Panc1 (cell line): ENCODE results near the gene TMEM222. TPM values are rescaled to one million over a fixed set of nuclear protein-coding genes. Genes with fewer than 3 reads are reported as not detected.

Experiments used
- ATAC-seq: fragments of 200-7000 bp; cut with Tn5 transposase; 2 replicates; pipeline ENCODE4 v1.9.1; 2020; ENCODE audit warnings: mild to moderate bottlenecking, moderate library complexity
- BruUV-seq: library from RNA; stranded (reverse); fragments of 400-500 nt; replicated peaks from 2 replicates; lab custom pipeline; 2021; lab: Mats Ljungman, UMichigan
- CTCF ChIA-PET: fragments of 300-600 bp; sonication (Branson Sonifier 250); formaldehyde crosslinking; loops from one replicate; lab custom pipeline; 2022; ENCODE audit warnings: antibody characterized with exemption; lab: Charles Lee
- POLR2A ChIA-PET: fragments of 300-600 bp; sonication (Branson Sonifier 250); formaldehyde crosslinking; loops from one replicate; lab custom pipeline; 2022; ENCODE audit warnings: antibody characterized with exemption; lab: Charles Lee
- DNase-seq: peaks from one replicate; pipeline ENCODE4 v3.0.0-alpha.2; 2010; ENCODE audit warnings: low read depth, low spot score
- H3K27ac ChIP-seq: 2 replicates; pipeline ENCODE4 v1.5.1; 2011; ENCODE audit warnings: mild to moderate bottlenecking, low read length, inconsistent platforms
- H3K27me3 ChIP-seq: fragments of 200-500 bp; sonication (Bioruptor generic); 2 replicates; pipeline ENCODE4 v1.6.0; 2014; ENCODE audit warnings: low read length, inconsistent platforms; ENCODE audit not compliant: control insufficient read depth, insufficient read depth
- H3K36me3 ChIP-seq: fragments of 200-500 bp; sonication (Bioruptor generic); 2 replicates; pipeline ENCODE4 v1.5.1; 2014; ENCODE audit warnings: inconsistent platforms, mild to moderate bottlenecking, low read length, moderate library complexity; ENCODE audit not compliant: control insufficient read depth, insufficient read depth
- H3K4me1 ChIP-seq: 2 replicates; pipeline ENCODE4 v1.5.1; 2011; ENCODE audit warnings: inconsistent platforms, mild to moderate bottlenecking, low read length, moderate library complexity; ENCODE audit not compliant: control insufficient read depth, insufficient read depth
- H3K4me3 ChIP-seq, 2 experiments: 2 replicates each; pipeline ENCODE4 v1.5.1; 2011 to 2012; ENCODE audit warnings: low read depth in 2 of 2, low read length in 2 of 2, mild to moderate bottlenecking in 2 of 2, inconsistent platforms in 1 of 2, moderate library complexity in 1 of 2
- H3K9me3 ChIP-seq: fragments of 200-500 bp; sonication (Bioruptor generic); 2 replicates; pipeline ENCODE4 v1.5.1; 2014; ENCODE audit warnings: low read depth, mild to moderate bottlenecking, inconsistent platforms, low read length, moderate library complexity; ENCODE audit not compliant: control insufficient read depth, insufficient read depth
- CTCF ChIP-seq: fragments of 450-650 bp; IDR thresholded peaks from 2 replicates; pipeline ENCODE4 v1.5.1; 2017; ENCODE audit warnings: mild to moderate bottlenecking
- POLR2AphosphoS5 ChIP-seq: IDR thresholded peaks from 2 replicates; pipeline ENCODE4 v1.6.1; 2012; ENCODE audit warnings: mild to moderate bottlenecking, low read depth, low read length, moderate library complexity
- REST ChIP-seq, 2 experiments: IDR thresholded peaks; 2 replicates each; pipeline ENCODE4 v1.6.1; 2011 to 2012; ENCODE audit warnings: low read depth in 2 of 2, control low read depth in 1 of 2, low read length in 1 of 2, mild to moderate bottlenecking in 1 of 2, moderate library complexity in 1 of 2; ENCODE audit not compliant: insufficient read depth in 1 of 2
- SIN3A ChIP-seq: IDR thresholded peaks from 2 replicates; pipeline ENCODE4 v1.6.1; 2012; ENCODE audit warnings: low read depth, mild to moderate bottlenecking, low read length, moderate library complexity, borderline replicate concordance; ENCODE audit not compliant: insufficient read depth
- TCF7L2 ChIP-seq: IDR thresholded peaks from 2 replicates; pipeline ENCODE4 v1.6.1; 2011; ENCODE audit warnings: mild to moderate bottlenecking, low read depth, low read length, inconsistent platforms
- in situ Hi-C: cut with HindIII; loops from 2 replicates; pipeline ENCODE4 v1.10.0; 2016; ENCODE audit warnings: low sequenced_read_pairs, low pct_unique_long_range_greater_than_20kb
- intact Hi-C: fragments of 100-400 bp; cut with micrococcal nuclease; formaldehyde crosslinking; loops from one replicate; pipeline ENCODE4 v1.10.0; 2022; ENCODE audit not compliant: unreplicated experiment
- total RNA-seq: library from RNA; stranded (reverse); gene quantifications from one replicate; pipeline ENCODE4 v1.2.1, GENCODE V29; 2021; ENCODE audit not compliant: unreplicated experiment

The TMEM222 gene
- total RNA-seq, 1 experiment from 2014 or later = 55.3 TPM

GRCh38 chr1:27379564-27380122 lies 57.7 kb downstream of the TMEM222 start:
- TF ChIP-seq REST (IDR thresholded peaks at IDR 0.05; ENCODE audit: insufficient read depth in 1 of 2, low read depth in 2 of 2, low read length in 1 of 2) (no peak), CTCF (no peak), TCF7L2 (no peak), POLR2AphosphoS5 (no peak), SIN3A (no peak)
- no peak for DNase-seq
- no peak overlapping the region for H3K27ac ChIP-seq
- ChIA-PET POLR2A (no interaction called here), CTCF (no interaction called here)
- no peak for ATAC-seq
- BruUV-seq = no TSS peak
- in situ Hi-C loops (no loop called here), intact Hi-C loops (no loop called here)
- no peaks in the 10 kb centered on the region for H3K27me3 ChIP-seq
- H3K36me3 ChIP-seq = no peaks in the 10 kb centered on the region
- H3K9me3 ChIP-seq = no peaks in the 10 kb centered on the region
- H3K4me1 ChIP-seq = no peaks in the 10 kb centered on the region
- H3K4me3 ChIP-seq = no peak overlapping the region

GRCh38 chr1:27380224-27380623 lies 58.3 kb downstream of the TMEM222 start:
- H3K36me3 ChIP-seq = no peaks in the 10 kb centered on the region
- H3K9me3 ChIP-seq = no peaks in the 10 kb centered on the region
- no TSS peak for BruUV-seq
- POLR2A ChIA-PET = no interaction called here
- no peak overlapping the region for H3K4me3 ChIP-seq
- no peaks in the 10 kb centered on the region for H3K27me3 ChIP-seq
- H3K4me1 ChIP-seq = no peaks in the 10 kb centered on the region
- ATAC-seq (no peak), DNase-seq (no peak)
- intact Hi-C loops (no loop called here), in situ Hi-C loops (no loop called here)
- H3K27ac ChIP-seq = no peak overlapping the region
- CTCF ChIA-PET = no interaction called here
- TF ChIP-seq TCF7L2 = no peak
- no peak for TF ChIP-seq REST (IDR thresholded peaks at IDR 0.05; ENCODE audit: insufficient read depth in 1 of 2, low read depth in 2 of 2, low read length in 1 of 2)
- no peak for TF ChIP-seq SIN3A
- no peak for TF ChIP-seq CTCF
- TF ChIP-seq POLR2AphosphoS5 = no peak
